HUES48 (cell line): ENCODE data around the gene IBA57.

Source experiments
- H3K27ac ChIP-seq: one replicate; pipeline ENCODE4 v1.7.0; 2013; ENCODE audit warnings: low read depth, low read length, inconsistent platforms
- H3K27me3 ChIP-seq: 2 replicates; pipeline ENCODE4 v1.6.1; 2013; ENCODE audit warnings: mild to moderate bottlenecking, low read length; ENCODE audit not compliant: control insufficient read depth, insufficient read depth
- H3K36me3 ChIP-seq: 2 replicates; pipeline ENCODE4 v1.6.1; 2013; ENCODE audit warnings: low read length; ENCODE audit not compliant: control insufficient read depth, insufficient read depth
- H3K4me1 ChIP-seq: 2 replicates; pipeline ENCODE4 v1.6.1; 2013; ENCODE audit warnings: mild to moderate bottlenecking, low read length; ENCODE audit not compliant: control insufficient read depth, insufficient read depth
- H3K4me3 ChIP-seq: 2 replicates; pipeline ENCODE4 v1.5.1; 2013; ENCODE audit warnings: mild to moderate bottlenecking, low read depth, low read length
- H3K9ac ChIP-seq: 2 replicates; pipeline ENCODE4 v1.6.1; 2013; ENCODE audit warnings: mild to moderate bottlenecking, low read depth, low read length, moderate library complexity
- H3K9me3 ChIP-seq: 2 replicates; pipeline ENCODE4 v1.6.1; 2013; ENCODE audit warnings: low read length; ENCODE audit not compliant: control insufficient read depth, insufficient read depth

IBA57 gene

GRCh38 chr1:228165372-228166169 lies at the start of gene IBA57:
TSS of gene IBA57 (plus strand) at chr1:228165804. CDS start at chr1:228165817, 13 bp downstream.
- Histone ChIP-seq H3K36me3 (no peaks in the 10 kb centered on the region), H3K4me3 (peak within 1 kb of the TSS; percentile 66), H3K27me3 (0 out of 2 replicates have a peak, but pooled peaks cover 2% of the 10 kb centered on the region), H3K4me1 (peaks cover 11% of the 10 kb centered on the region; the same call in 1 of the 2 replicates), H3K9ac (peak within 1 kb of the TSS; percentile 96), H3K27ac (peak within 1 kb of the TSS; percentile 100), H3K9me3 (no peaks in the 10 kb centered on the region)

- Histone ChIP-seq H3K9ac (no peak overlapping the region), H3K4me3 (no peak overlapping the region), H3K27me3 (0 out of 2 replicates have a peak, but pooled peaks cover under 1% of the 10 kb centered on the region), H3K9me3 (peaks cover 29% of the 10 kb centered on the region), H3K27ac (no peak overlapping the region), H3K4me1 (no peaks in the 10 kb centered on the region), H3K36me3 (no peaks in the 10 kb centered on the region)
These were observed 48.3 kb upstream of the IBA57 start for GRCh38 chr1:228117335-228117734.

GRCh38 chr1:228118040-228118439 lies 47.6 kb upstream of the IBA57 start:
- 0 out of 2 replicates have a peak, but pooled peaks cover 7% of the 10 kb centered on the region for H3K27me3 ChIP-seq
- H3K9ac ChIP-seq = no peak overlapping the region
- no peaks in the 10 kb centered on the region for H3K4me1 ChIP-seq
- H3K4me3 ChIP-seq = no peak overlapping the region
- H3K9me3 ChIP-seq = peaks cover 29% of the 10 kb centered on the region
- H3K27ac ChIP-seq = no peak overlapping the region
- H3K36me3 ChIP-seq = no peaks in the 10 kb centered on the region

- H3K9me3 ChIP-seq = peaks cover 26% of the 10 kb centered on the region
- no peak overlapping the region for H3K4me3 ChIP-seq
- peaks cover 16% of the 10 kb centered on the region; the same call in 1 of the 2 replicates for H3K27me3 ChIP-seq
- no peaks in the 10 kb centered on the region for H3K4me1 ChIP-seq
- H3K9ac ChIP-seq = no peak overlapping the region
- no peak overlapping the region for H3K27ac ChIP-seq
- H3K36me3 ChIP-seq = no peaks in the 10 kb centered on the region
These were observed 45.3 kb upstream of the IBA57 start for GRCh38 chr1:228120351-228120750.

DNA sequence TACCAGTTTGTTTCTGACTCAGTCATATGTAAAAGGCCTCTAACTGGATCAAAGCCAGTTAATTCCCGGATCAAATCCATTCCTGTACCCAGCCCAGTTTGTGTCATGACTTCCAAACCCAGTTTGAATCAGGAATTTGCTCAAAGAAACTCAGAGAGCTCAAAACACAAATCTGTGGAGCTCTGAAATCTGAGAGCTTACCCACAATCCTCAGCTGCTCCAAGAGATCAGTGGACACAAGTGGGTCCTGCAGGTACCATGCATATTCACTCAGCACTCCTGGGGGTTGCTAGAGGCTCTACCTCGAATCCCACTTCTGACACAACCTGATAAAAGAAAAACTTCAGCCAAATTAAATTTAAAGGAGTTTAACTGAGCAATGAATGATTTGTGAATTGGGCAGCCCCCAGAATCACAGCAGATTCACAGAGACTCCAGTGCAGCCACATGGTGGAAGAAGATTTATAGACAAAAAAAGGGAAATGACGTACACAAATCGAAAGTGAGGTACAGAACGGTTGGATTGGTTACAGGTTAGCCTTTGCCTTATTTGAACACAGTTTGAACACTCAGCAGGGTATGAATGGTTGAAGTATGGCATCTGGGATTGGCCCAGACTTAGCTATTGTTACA lies 44.6 kb upstream of the IBA57 start:
- no peaks in the 10 kb centered on the region for H3K4me1 ChIP-seq
- peaks cover 16% of the 10 kb centered on the region; the same call in 1 of the 2 replicates for H3K27me3 ChIP-seq
- H3K9me3 ChIP-seq = peaks cover 24% of the 10 kb centered on the region
- H3K9ac ChIP-seq = no peak overlapping the region
- no peak overlapping the region for H3K27ac ChIP-seq
- no peaks in the 10 kb centered on the region for H3K36me3 ChIP-seq
- no peak overlapping the region for H3K4me3 ChIP-seq

DNA sequence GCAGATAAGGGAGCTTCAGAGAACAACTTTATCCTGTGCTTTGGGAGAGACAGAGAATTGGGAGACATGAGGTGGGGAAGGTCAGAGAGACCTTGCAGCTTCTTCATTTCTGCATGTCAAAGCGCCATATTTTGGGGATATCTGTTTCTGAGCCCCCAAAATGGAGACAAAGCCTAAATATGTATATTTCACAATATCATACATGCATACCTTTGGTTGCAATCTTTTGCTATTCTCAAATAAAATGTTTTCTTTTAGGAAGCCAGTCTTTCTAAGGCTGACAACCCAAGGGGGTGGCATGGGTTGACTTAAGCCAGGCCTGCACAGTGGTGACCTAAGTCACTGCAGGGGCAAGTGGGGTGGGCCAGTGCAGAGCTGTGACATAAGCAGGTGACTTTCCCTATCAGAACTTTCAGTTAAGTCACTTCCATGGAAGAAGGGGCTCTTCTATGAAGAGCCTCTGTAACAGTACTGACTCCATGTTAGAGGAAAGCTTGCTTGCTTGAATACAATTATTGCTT lies 42.6 kb upstream of the IBA57 start:
- H3K36me3 ChIP-seq = no peaks in the 10 kb centered on the region
- H3K9ac ChIP-seq = no peak overlapping the region
- peaks cover 15% of the 10 kb centered on the region for H3K9me3 ChIP-seq
- no peak overlapping the region for H3K27ac ChIP-seq
- no peaks in the 10 kb centered on the region for H3K4me1 ChIP-seq
- no peak overlapping the region for H3K4me3 ChIP-seq
- H3K27me3 ChIP-seq = peaks cover 24% of the 10 kb centered on the region

GRCh38 chr1:228123505-228123904 lies 42.1 kb upstream of the IBA57 start:
- no peaks in the 10 kb centered on the region for H3K36me3 ChIP-seq
- no peak overlapping the region for H3K4me3 ChIP-seq
- H3K4me1 ChIP-seq = no peaks in the 10 kb centered on the region
- peaks cover 24% of the 10 kb centered on the region for H3K27me3 ChIP-seq
- H3K27ac ChIP-seq = no peak overlapping the region
- H3K9me3 ChIP-seq = peaks cover 10% of the 10 kb centered on the region; the same call in 1 of the 2 replicates
- H3K9ac ChIP-seq = no peak overlapping the region

DNA sequence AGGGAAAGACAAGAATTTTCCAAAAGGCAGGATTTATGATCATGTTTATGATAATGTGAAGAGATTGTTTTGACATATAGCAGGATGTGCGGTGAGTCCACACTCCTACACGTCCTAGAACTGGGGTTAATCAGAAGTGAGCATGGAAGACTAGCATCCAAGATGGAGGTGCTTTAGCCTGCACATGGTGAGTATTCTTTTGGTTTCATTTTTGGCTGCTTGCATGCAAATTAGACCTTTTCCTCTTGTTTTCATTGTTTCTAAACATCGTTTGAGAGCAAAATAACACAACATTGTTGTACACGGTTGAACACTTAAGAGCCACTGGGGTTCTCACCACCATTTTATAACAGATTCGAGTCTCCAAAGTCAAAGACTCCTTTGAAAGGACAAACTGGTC lies 40.4 kb upstream of the IBA57 start:
- H3K9me3 ChIP-seq = peaks cover 2% of the 10 kb centered on the region; the same call in 1 of the 2 replicates
- no peaks in the 10 kb centered on the region for H3K4me1 ChIP-seq
- H3K27ac ChIP-seq = no peak overlapping the region
- H3K9ac ChIP-seq = no peak overlapping the region
- H3K36me3 ChIP-seq = no peaks in the 10 kb centered on the region
- H3K27me3 ChIP-seq = peaks cover 29% of the 10 kb centered on the region
- no peak overlapping the region for H3K4me3 ChIP-seq

DNA sequence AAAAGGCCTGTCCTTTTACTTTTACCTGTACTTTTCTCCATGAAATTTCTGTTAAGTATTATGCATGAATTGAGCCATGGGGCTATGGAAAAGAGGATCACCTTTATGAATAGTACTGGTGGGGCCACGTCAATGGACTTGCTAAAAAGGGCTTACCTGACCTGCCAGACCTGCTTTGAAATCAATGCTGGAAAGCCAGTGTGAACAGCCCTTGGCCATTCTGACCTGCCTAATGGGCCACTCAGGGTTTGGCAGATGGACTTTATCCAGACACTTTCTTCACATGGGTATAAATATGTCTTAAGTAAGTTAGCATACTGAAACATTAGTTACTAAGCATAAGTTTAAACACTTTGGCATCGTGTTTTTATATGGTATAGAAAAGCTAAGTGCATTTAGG lies 33.8 kb upstream of the IBA57 start:
- H3K9me3 ChIP-seq = no peaks in the 10 kb centered on the region
- H3K36me3 ChIP-seq = no peaks in the 10 kb centered on the region
- peaks cover 33% of the 10 kb centered on the region for H3K27me3 ChIP-seq
- no peak overlapping the region for H3K9ac ChIP-seq
- H3K27ac ChIP-seq = no peak overlapping the region
- H3K4me1 ChIP-seq = no peaks in the 10 kb centered on the region
- H3K4me3 ChIP-seq = no peak overlapping the region

- H3K27me3 ChIP-seq = peaks cover 38% of the 10 kb centered on the region
These were observed 31.0 kb upstream of the IBA57 start for GRCh38 chr1:228134591-228134990.

DNA sequence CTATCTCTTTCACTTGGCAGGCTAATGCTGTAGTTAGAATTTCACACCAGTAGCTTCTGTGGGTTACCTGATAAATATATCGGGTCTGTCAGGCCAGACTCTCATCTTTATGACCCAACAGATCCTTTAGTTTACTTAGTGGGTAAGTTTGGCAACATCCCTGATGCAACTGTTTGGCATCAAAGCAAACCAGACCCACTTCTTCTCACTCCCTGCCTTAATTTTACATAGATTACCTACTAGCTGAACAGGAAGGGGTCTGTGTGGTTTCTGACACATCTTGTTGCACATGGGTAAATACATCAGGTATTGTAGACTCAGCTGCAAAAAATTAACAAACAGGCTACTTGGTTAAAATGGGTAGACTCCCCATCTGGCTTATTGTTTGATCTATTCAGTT lies 28.7 kb upstream of the IBA57 start:
- H3K4me3 ChIP-seq = no peak overlapping the region
- no peak overlapping the region for H3K27ac ChIP-seq
- H3K27me3 ChIP-seq = peaks cover 34% of the 10 kb centered on the region
- H3K9me3 ChIP-seq = no peaks in the 10 kb centered on the region
- no peak overlapping the region for H3K9ac ChIP-seq
- H3K36me3 ChIP-seq = no peaks in the 10 kb centered on the region
- H3K4me1 ChIP-seq = peaks cover 6% of the 10 kb centered on the region; the same call in 1 of the 2 replicates

More at GRCh38 chr1:228134591-228134990, 31.0 kb upstream of the IBA57 start:
- H3K9ac ChIP-seq = no peak overlapping the region
- no peak overlapping the region for H3K4me3 ChIP-seq
- H3K9me3 ChIP-seq = no peaks in the 10 kb centered on the region
- H3K27ac ChIP-seq = no peak overlapping the region
- no peaks in the 10 kb centered on the region for H3K4me1 ChIP-seq
- no peaks in the 10 kb centered on the region for H3K36me3 ChIP-seq
